H7 (cell line): ENCODE measurements around the gene ENG. TPM values are rescaled to one million over a fixed set of nuclear protein-coding genes. Genes with fewer than 3 reads are reported as not detected.

Source experiments
- DNase-seq: peaks from one replicate; pipeline ENCODE4 v3.0.0; 2012
- H3K27me3 ChIP-seq: 2 replicates; pipeline ENCODE4 v1.6.0; 2011; ENCODE audit warnings: mild to moderate bottlenecking, low read length; ENCODE audit not compliant: control insufficient read depth, insufficient read depth
- H3K36me3 ChIP-seq: replicated peaks from 2 replicates; pipeline ENCODE4 v1.5.1; 2011; ENCODE audit warnings: low read length; ENCODE audit not compliant: control insufficient read depth, insufficient read depth
- H3K4me3 ChIP-seq: 2 replicates; pipeline ENCODE4 v1.5.1; 2011; ENCODE audit warnings: low read depth, mild to moderate bottlenecking, control low read depth, low read length, moderate library complexity; ENCODE audit not compliant: insufficient read depth
- total RNA-seq: library from RNA; depleted of rRNA; stranded (reverse); fragments of >200 nt; shearing (Covaris generic); gene quantifications from 2 replicates; pipeline ENCODE4 v1.2.3, GENCODE V29; 2014

ENG gene
- total RNA-seq, 1 experiment from 2014 or later = 1.8 TPM

DNA sequence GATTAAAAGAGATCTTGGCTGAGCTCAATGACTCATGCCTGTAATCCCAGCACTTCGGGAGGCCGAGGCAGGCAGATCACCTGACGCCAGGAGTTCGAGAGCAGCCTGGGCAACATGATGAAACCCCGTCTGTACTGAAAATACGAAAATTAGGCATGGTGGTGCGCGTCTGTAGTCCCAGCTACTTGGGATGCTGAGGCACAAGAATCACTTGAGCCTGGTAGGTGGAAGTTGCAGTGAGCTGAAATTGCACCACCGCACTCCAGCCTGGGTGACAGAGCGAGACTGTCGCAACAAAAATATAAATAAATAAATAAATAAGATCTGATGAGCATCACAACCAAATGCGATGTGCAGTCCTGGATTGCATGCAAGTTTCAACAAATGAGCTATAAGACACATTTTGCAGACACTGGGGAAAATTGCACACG is 8.7 kb upstream of the ENG start:
- DNase-seq = no peak
- Histone ChIP-seq H3K4me3 (no peak overlapping the region), H3K36me3 (no peaks in the 10 kb centered on the region), H3K27me3 (no peaks in the 10 kb centered on the region)

DNA sequence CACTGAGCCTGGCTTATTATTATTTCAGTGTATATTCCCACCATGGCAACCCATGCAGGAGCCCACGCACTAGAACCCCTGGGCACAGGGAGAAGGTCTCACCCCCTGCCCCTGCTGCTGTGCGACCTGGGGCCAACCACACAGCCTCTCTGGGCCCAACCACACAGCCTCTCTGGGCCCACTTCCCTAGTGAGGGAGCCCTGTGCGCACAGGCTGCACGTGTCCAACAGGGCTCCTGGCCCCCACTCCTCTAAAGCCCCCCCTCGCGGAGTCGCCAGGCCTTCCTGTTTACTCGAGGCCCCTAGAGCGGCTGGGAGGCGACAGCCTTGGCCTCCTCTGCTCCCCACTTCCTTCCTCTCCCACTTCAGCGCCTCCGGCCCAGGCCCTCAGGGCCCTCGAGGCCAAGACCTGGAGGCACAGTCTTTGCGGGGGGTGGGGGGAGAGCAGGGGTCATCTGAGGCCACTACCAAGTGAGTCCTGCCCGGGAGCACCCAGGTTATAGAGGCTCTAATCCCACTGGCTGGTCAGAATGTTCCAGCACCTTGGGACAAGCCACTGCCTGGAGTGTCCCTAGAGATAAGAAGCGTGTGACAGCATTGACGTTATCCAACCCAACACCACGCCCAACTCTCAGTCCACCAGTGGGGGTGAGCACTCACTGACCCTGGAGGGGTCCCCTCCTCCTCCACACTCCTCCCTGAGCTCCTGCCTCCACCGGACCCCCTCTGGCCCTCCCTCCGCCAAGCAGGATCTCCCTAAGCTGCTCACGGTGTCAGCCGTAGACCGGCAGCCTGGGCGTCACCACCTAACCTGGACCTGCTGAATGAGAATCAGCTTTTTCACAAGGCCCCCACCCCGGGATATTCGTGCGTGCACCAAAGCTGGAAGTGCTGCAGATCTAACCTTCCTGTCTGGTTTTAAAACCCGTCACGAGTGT is 7.9 kb upstream of the ENG start:
- DNase-seq = no peak
- H3K27me3 ChIP-seq = no peaks in the 10 kb centered on the region
- H3K4me3 ChIP-seq = no peak overlapping the region
- no peaks in the 10 kb centered on the region for H3K36me3 ChIP-seq

DNA sequence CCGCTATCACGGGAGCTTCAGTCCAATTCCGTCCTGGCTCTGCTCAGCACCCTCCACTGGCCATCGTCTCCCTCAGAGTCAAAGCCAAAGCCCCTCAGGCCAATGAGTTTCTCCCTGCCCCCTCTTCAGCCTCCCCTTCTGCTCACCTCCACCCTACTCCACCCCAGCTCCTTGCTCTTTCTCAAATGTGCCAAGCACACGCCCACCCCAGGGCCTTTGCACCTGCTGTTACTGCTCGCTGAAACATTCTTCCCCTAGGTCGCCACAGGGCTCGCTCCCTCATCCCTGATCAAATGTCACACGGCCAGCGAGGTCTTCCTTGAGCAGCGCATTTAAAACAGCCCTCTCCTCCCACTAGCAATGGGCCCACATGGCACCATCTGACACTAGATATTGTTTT is 6.3 kb upstream of the ENG start:
- H3K36me3 ChIP-seq = no peaks in the 10 kb centered on the region
- no peak overlapping the region for H3K4me3 ChIP-seq
- H3K27me3 ChIP-seq = no peaks in the 10 kb centered on the region
- DNase-seq = no peak

DNA sequence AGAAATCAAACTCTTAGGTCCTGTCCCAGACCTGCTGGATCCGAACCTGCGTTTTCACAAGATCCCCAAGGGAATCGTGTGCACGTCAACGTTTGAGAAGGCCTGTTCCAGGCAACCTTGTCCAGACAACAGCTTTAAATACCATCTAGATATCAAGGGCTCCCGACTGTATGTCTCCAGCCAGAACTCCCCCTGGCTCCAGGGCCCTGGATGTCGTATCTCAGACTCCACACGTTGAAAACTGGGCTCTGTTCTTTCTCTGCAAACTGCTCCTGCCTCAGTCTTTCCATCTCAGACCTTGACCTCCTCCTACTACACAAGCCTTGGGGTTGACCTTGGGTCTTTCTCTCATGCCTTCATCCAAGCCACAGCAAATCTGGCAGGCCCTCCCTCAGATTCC is 5.8 kb upstream of the ENG start:
- H3K4me3 ChIP-seq = no peak overlapping the region
- H3K36me3 ChIP-seq = no peaks in the 10 kb centered on the region
- DNase-seq = no peak
- H3K27me3 ChIP-seq = no peaks in the 10 kb centered on the region

GRCh38 chr9:127858041-127858512 is 3.6 kb upstream of the ENG start:
- DNase-seq = no peak
- H3K27me3 ChIP-seq = no peaks in the 10 kb centered on the region
- H3K4me3 ChIP-seq = no peak overlapping the region
- H3K36me3 ChIP-seq = no peaks in the 10 kb centered on the region

DNA sequence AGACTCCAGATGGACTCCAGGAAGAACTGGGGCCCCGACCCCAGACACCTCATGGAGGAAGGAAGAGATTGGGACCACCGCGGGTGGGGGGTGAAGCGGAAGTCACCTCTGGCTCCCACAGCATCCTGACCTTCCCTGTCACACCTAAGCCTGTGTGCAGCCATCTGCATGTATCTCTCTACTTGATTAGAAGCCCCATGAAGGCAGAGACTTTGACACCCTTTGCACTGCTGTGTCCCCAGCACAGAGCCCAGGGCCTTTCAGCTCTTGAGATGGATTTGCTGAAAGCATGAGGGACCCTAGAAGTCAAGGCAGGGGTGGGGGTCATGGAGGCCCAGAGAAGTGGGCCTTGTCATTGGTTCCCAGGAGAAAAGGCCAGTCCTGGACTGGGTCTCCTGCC is 2.8 kb upstream of the ENG start:
- H3K4me3 ChIP-seq = no peak overlapping the region
- no peaks in the 10 kb centered on the region for H3K36me3 ChIP-seq
- H3K27me3 ChIP-seq = no peaks in the 10 kb centered on the region
- no peak for DNase-seq

DNA sequence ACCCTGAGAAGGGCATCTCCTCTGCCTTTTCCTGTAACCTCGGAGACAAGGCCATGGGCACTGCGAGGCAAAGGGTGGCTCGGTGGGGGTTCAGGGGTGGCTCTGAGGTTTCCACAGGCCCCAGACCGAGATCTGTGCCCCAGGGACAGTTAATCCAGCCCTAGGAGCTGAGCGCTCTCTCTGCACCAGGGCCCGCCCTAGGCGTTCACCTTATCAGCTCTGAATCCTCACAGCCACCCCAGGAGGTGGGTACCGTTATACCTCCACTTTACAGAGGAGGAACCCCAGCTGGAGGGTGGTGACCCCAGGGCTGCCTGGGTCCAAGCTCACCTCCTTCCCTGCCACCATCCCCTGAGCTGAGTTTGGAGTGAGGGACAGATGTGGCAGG is 2.3 kb upstream of the ENG start:
- no peaks in the 10 kb centered on the region for H3K36me3 ChIP-seq
- no peaks in the 10 kb centered on the region for H3K27me3 ChIP-seq
- no peak for DNase-seq
- H3K4me3 ChIP-seq = no peak overlapping the region

GRCh38 chr9:127856094-127856728 is 1.8 kb upstream of the ENG start:
- DNase-seq = no peak
- no peak overlapping the region for H3K4me3 ChIP-seq
- H3K27me3 ChIP-seq = no peaks in the 10 kb centered on the region
- H3K36me3 ChIP-seq = no peaks in the 10 kb centered on the region

GRCh38 chr9:127855522-127855921 is 1.1 kb upstream of the ENG start:
- Histone ChIP-seq H3K36me3 (no peaks in the 10 kb centered on the region), H3K4me3 (no peak overlapping the region), H3K27me3 (no peaks in the 10 kb centered on the region)
- no peak for DNase-seq

- DNase-seq = no peak
- H3K36me3 ChIP-seq = no peaks in the 10 kb centered on the region
- H3K4me3 ChIP-seq = no peak overlapping the region
- no peaks in the 10 kb centered on the region for H3K27me3 ChIP-seq
These were observed 502 bp upstream of the ENG start for GRCh38 chr9:127854960-127855359.

- no peak for DNase-seq
- H3K36me3 ChIP-seq = no peaks in the 10 kb centered on the region
- H3K4me3 ChIP-seq = peak overlapping the region; percentile 10; the same call in 1 of the 2 replicates
- H3K27me3 ChIP-seq = no peaks in the 10 kb centered on the region
These were observed 910 bp downstream of the ENG start for GRCh38 chr9:127853312-127854183.

- Histone ChIP-seq H3K27me3 (no peaks in the 10 kb centered on the region), H3K36me3 (no peaks in the 10 kb centered on the region), H3K4me3 (no peak overlapping the region)
- DNase-seq = no peak
These were observed 1.6 kb downstream of the ENG start for GRCh38 chr9:127852829-127853228.

GRCh38 chr9:127850286-127850830 is 4.1 kb downstream of the ENG start:
- H3K27me3 ChIP-seq = no peaks in the 10 kb centered on the region
- DNase-seq = no peak
- no peak overlapping the region for H3K4me3 ChIP-seq
- H3K36me3 ChIP-seq = no peaks in the 10 kb centered on the region

DNA sequence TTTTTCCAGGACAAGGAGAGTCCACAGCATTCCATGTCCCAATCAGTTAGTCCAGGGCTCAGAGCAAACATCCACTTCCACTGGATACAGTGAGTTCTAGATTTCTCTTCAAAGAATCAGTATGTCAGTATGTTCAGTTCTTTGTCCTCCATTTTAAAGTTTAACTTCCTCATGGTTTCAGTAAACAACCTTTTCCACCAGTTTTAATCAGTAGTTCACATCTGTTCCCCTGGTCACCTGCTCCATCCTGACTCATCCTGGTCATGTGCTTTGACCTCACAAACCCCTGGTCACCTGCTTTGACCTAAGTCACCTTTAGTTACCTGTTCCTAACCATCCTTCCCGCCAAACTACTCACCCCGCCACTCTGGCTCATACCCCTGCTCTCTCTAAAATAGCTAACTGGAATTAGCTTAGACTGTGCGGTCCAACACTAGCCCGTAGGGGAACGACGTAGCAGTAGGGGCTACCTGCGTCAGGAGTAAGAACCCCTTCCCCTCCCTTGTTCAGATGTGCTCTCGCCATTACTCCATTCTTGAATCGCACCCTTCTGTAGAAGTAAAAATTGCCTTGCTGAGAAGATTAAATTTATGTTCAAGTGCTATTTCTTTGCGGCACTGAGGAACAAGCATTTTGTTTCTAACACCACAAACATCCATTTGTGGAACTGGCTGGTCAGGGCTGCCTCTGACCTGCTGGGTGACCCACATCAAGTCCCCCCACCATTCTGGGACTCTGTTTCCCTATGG is 5.5 kb downstream of the ENG start:
- H3K27me3 ChIP-seq = no peaks in the 10 kb centered on the region
- no peak overlapping the region for H3K4me3 ChIP-seq
- H3K36me3 ChIP-seq = no peaks in the 10 kb centered on the region
- DNase-seq = no peak
